IMR-90 (cell line): ENCODE data around the gene HOXB8. TPM values are rescaled to one million over a fixed set of nuclear protein-coding genes. Genes with fewer than 3 reads are reported as not detected.
A peak's percentile ranks its signal among the peaks of the same experiment; 100 is the strongest.

ENCODE experiments used
- ATAC-seq: fragments of 200-7000 bp; cut with Tn5 transposase; 2 replicates; pipeline ENCODE4 v1.9.1; 2020; ENCODE audit warnings: low read depth, mild to moderate bottlenecking, moderate library complexity
- BruUV-seq: library from RNA; stranded (reverse); fragments of 400-500 nt; replicated peaks from 2 replicates; lab custom pipeline; 2021; lab: Mats Ljungman, UMichigan
- CTCF ChIA-PET: fragments of 300-600 bp; formaldehyde crosslinking; extraction: SDS; loops from one replicate; lab custom pipeline; 2021; ENCODE audit warnings: antibody characterized with exemption; lab: Yijun Ruan, JAX
- POLR2A ChIA-PET: fragments of 300-600 bp; sonication (Branson Sonifier 250); formaldehyde crosslinking; loops from one replicate; lab custom pipeline; 2022; ENCODE audit warnings: antibody characterized with exemption; ENCODE audit not compliant: unreplicated experiment; lab: Charles Lee
- DNase-seq: peaks from one replicate; pipeline ENCODE4 v3.0.0; 2013
- H2AFZ ChIP-seq: replicated peaks from 2 replicates; pipeline ENCODE3; 2013; ENCODE audit warnings: low read length, mild to moderate bottlenecking; ENCODE audit not compliant: poor library complexity
- H2AK5ac ChIP-seq: 2 replicates; pipeline ENCODE4 v1.6.1; 2013; ENCODE audit warnings: low read depth, low read length, inconsistent platforms
- H2AK9ac ChIP-seq: replicated peaks from 2 replicates; pipeline ENCODE3; 2013; ENCODE audit warnings: mild to moderate bottlenecking, low read depth, low read length, moderate library complexity; ENCODE audit not compliant: poor library complexity
- H2BK120ac ChIP-seq: 2 replicates; pipeline ENCODE4 v1.6.1; 2013; ENCODE audit warnings: low read depth, low read length, inconsistent platforms
- H2BK15ac ChIP-seq: 3 replicates; pipeline ENCODE4 v1.6.1; 2013; ENCODE audit warnings: low read depth, low read length, inconsistent platforms
- H2BK20ac ChIP-seq: 2 replicates; pipeline ENCODE4 v1.6.1; 2013; ENCODE audit warnings: low read depth, mild to moderate bottlenecking, inconsistent platforms, low read length, moderate library complexity
- H2BK5ac ChIP-seq: 2 replicates; pipeline ENCODE4 v1.6.1; 2013; ENCODE audit warnings: mild to moderate bottlenecking, low read depth, low read length, inconsistent platforms; ENCODE audit not compliant: poor library complexity, severe bottlenecking
- H3K14ac ChIP-seq: replicated peaks from 2 replicates; pipeline ENCODE4 v1.6.1; 2013; ENCODE audit warnings: low read depth, low read length, inconsistent platforms
- H3K18ac ChIP-seq: 2 replicates; pipeline ENCODE4 v1.6.1; 2013; ENCODE audit warnings: low read depth, low read length, control low read depth
- H3K23ac ChIP-seq: 2 replicates; pipeline ENCODE4 v1.6.1; 2013; ENCODE audit warnings: low read depth, low read length, inconsistent platforms
- H3K27ac ChIP-seq: 2 replicates; pipeline ENCODE4 v1.5.1; 2013; ENCODE audit warnings: mild to moderate bottlenecking, control low read depth, low read length; ENCODE audit not compliant: insufficient read depth
- H3K27me3 ChIP-seq: 2 replicates; pipeline ENCODE4 v1.6.1; 2013; ENCODE audit warnings: low read length; ENCODE audit not compliant: control insufficient read depth, insufficient read depth
- H3K36me3 ChIP-seq: 2 replicates; pipeline ENCODE4 v1.6.1; 2013; ENCODE audit warnings: low read length, mixed read lengths; ENCODE audit not compliant: control insufficient read depth, insufficient read depth
- H3K4ac ChIP-seq: 2 replicates; pipeline ENCODE4 v1.6.1; 2013; ENCODE audit warnings: low read depth, low read length, inconsistent platforms
- H3K4me1 ChIP-seq: 2 replicates; pipeline ENCODE4 v1.6.1; 2013; ENCODE audit warnings: low read length, mixed read lengths; ENCODE audit not compliant: control insufficient read depth, insufficient read depth
- H3K4me2 ChIP-seq: 2 replicates; pipeline ENCODE4 v1.6.1; 2013; ENCODE audit warnings: low read depth, mild to moderate bottlenecking, control low read depth, low read length, moderate library complexity
- H3K4me3 ChIP-seq: 2 replicates; pipeline ENCODE4 v1.5.1; 2013; ENCODE audit warnings: low read depth, mild to moderate bottlenecking, control low read depth, low read length, moderate library complexity; ENCODE audit not compliant: insufficient read depth
- H3K56ac ChIP-seq: 2 replicates; pipeline ENCODE4 v1.6.1; 2013; ENCODE audit warnings: low read length, inconsistent platforms; ENCODE audit not compliant: insufficient read depth; ENCODE audit errors: extremely low read depth
- H3K79me1 ChIP-seq, 2 experiments: 2 replicates each; pipeline ENCODE4 v1.6.1; 2013; ENCODE audit warnings: low read length in 2 of 2, inconsistent platforms in 1 of 2, low read depth in 1 of 2
- H3K9ac ChIP-seq: 2 replicates; pipeline ENCODE4 v1.6.1; 2013; ENCODE audit warnings: low read depth, low read length, control low read depth
- H3K9me1 ChIP-seq: 2 replicates; pipeline ENCODE4 v1.6.1; 2013; ENCODE audit warnings: low read length, inconsistent platforms; ENCODE audit not compliant: insufficient read depth
- H3K9me3 ChIP-seq: 2 replicates; pipeline ENCODE4 v1.6.1; 2013; ENCODE audit warnings: low read length; ENCODE audit not compliant: control insufficient read depth, insufficient read depth
- H4K20me1 ChIP-seq: 2 replicates; pipeline ENCODE4 v1.6.1; 2013; ENCODE audit warnings: low read length, inconsistent platforms; ENCODE audit not compliant: insufficient read depth
- H4K5ac ChIP-seq: 2 replicates; pipeline ENCODE4 v1.6.1; 2013; ENCODE audit warnings: mild to moderate bottlenecking, low read depth, low read length, control low read depth
- H4K8ac ChIP-seq, 2 experiments: 2 replicates each; pipeline ENCODE4 v1.6.1; 2013; ENCODE audit warnings: low read depth in 2 of 2, low read length in 2 of 2, control low read depth in 1 of 2, inconsistent platforms in 1 of 2
- H4K91ac ChIP-seq: 2 replicates; pipeline ENCODE4 v1.6.1; 2013; ENCODE audit warnings: low read depth, low read length, inconsistent platforms; ENCODE audit not compliant: insufficient read depth
- BHLHE40 ChIP-seq: fragments of 150-350 bp; IDR thresholded peaks from 2 replicates; pipeline ENCODE4 v1.6.1; 2016; ENCODE audit warnings: mild to moderate bottlenecking, low read depth, low read length
- CHD1 ChIP-seq: IDR thresholded peaks from 2 replicates; pipeline ENCODE4 v1.6.1; 2012; ENCODE audit warnings: low read depth, low read length, improper control_type of control experiment
- CTCF ChIP-seq: conservative IDR thresholded peaks from 2 replicates; pipeline ENCODE4 v1.5.1; 2012; ENCODE audit warnings: mild to moderate bottlenecking, low read depth, low read length, improper control_type of control experiment
- FOS ChIP-seq: fragments of 150-350 bp; IDR thresholded peaks from 2 replicates; pipeline ENCODE4 v1.6.1; 2016; ENCODE audit warnings: low read depth, low read length
- MAFK ChIP-seq: IDR thresholded peaks from 2 replicates; pipeline ENCODE4 v1.6.1; 2012; ENCODE audit warnings: low read depth, low read length, improper control_type of control experiment
- MXI1 ChIP-seq: IDR thresholded peaks from 2 replicates; pipeline ENCODE4 v1.6.1; 2012; ENCODE audit warnings: low read depth, mild to moderate bottlenecking, low read length, moderate library complexity, borderline replicate concordance
- NFE2L2 ChIP-seq: fragments of 150-350 bp; IDR thresholded peaks from 2 replicates; pipeline ENCODE4 v1.6.1; 2016; ENCODE audit warnings: low read depth, mild to moderate bottlenecking, low read length
- RAD21 ChIP-seq: IDR thresholded peaks from 2 replicates; pipeline ENCODE4 v1.6.1; 2012; ENCODE audit warnings: low read length, improper control_type of control experiment
- RCOR1 ChIP-seq: IDR thresholded peaks from 2 replicates; pipeline ENCODE4 v1.6.1; 2012; ENCODE audit warnings: mild to moderate bottlenecking, low read length, improper control_type of control experiment; ENCODE audit not compliant: insufficient replicate concordance
- RFX5 ChIP-seq: IDR thresholded peaks from 2 replicates; pipeline ENCODE4 v1.8.0; 2012; ENCODE audit warnings: low read depth, mild to moderate bottlenecking, low read length, moderate library complexity
- SMC3 ChIP-seq: fragments of 150-350 bp; IDR thresholded peaks from 2 replicates; pipeline ENCODE4 v1.6.1; 2016; ENCODE audit warnings: low read depth, mild to moderate bottlenecking, antibody characterized with exemption, low read length, moderate library complexity
- WGBS, 2 experiments: methylation state at CpG; one replicate each; pipeline versions ENCODE4 v1.1.5 to v1.1.7; 2013; ENCODE audit warnings: missing lambda C conversion rate in 2 of 2; ENCODE audit not compliant: insufficient read length in 1 of 2; ENCODE audit errors: extremely low coverage in 2 of 2; 5-methylcytosine and 5-hydroxymethylcytosine counted together
- dilution Hi-C: fragments of 300-500 bp; cut with HindIII; formaldehyde crosslinking; loops from one replicate; pipeline ENCODE4 v1.14.3; 2018; ENCODE audit warnings: low sequenced_read_pairs; ENCODE audit not compliant: unreplicated experiment
- in situ Hi-C: fragments of 300-500 bp; cut with MboI; formaldehyde crosslinking; loops from 3 replicates; pipeline ENCODE4 v1.14.3; 2019; ENCODE audit warnings: low sequenced_read_pairs, inconsistent platforms, mixed read lengths
- intact Hi-C: fragments of 100-400 bp; cut with micrococcal nuclease; formaldehyde crosslinking; loops from 2 replicates; pipeline ENCODE4 v1.10.0; 2022
- polyA plus RNA-seq, 3 experiments: library from polyadenylated mRNA; depleted of rRNA; stranded (reverse); fragments of >200 nt; gene quantifications; 2 replicates each; pipeline ENCODE4 v1.2.3, GENCODE V29; 2012; ENCODE audit warnings: low replicate concordance in 1 of 3
- total RNA-seq: library from RNA; depleted of rRNA; stranded (reverse); fragments of >200 nt; gene quantifications from 2 replicates; pipeline ENCODE4 v1.2.3, GENCODE V29; 2012
- TF ChIP-seq, protein P1 (sequence below): fragments of 150-350 bp; IDR thresholded peaks from 2 replicates; pipeline ENCODE4 v1.6.1; 2016; ENCODE audit warnings: low read depth, mild to moderate bottlenecking, low read length, moderate library complexity, borderline replicate concordance
- TF ChIP-seq, protein P2 (sequence below): fragments of 150-350 bp; IDR thresholded peaks from 2 replicates; pipeline ENCODE4 v1.6.1; 2017; ENCODE audit warnings: mild to moderate bottlenecking, antibody characterized with exemption, low read length, low read depth

HOXB8 gene
- total and polyA plus RNA-seq, 2 of the 4 experiments (the other 2 are of a cell fraction) = 0.54 to 5.3 TPM

DNA sequence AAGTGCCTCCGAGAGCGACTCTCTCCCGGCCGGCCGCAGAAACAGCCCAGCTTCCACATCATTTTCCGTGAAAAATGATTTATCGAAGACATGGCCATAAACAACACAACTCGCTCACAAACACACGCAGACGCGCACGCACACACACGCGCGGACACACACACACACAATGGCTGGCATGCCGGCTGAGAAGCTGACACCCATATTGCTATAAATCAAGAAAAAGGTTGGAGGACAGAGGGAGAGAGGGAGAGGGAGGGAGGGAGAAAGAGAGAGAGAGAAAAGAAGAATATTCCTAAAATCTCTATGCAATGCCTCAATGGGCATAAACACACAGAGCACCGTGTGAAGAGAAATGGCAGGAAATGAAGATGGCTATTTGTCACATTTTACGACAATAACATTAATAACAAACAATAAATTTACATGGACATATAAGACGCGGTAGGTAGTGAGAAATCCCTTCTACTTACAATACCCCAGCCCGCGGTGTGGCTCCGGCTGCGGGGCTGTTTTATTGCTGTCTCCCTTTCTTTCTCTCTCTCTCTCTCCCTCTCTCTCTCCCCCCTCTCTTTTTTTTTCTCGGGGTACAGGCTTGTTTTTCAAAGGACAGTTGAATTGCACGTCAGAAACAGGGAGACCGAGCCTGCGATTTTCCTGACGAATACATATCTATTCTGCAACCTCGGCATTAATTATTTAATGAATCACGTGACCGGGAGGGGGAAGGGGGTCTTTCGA is 46.4 kb downstream of the HOXB8 start:
- Histone ChIP-seq H3K4ac (peak overlapping the region; percentile 94), H3K4me1 (peaks cover 52% of the 10 kb centered on the region), H2AFZ (peak overlapping the region; percentile 60), H2BK5ac (peak overlapping the region; percentile 99), H3K27me3 (no peaks in the 10 kb centered on the region), H3K27ac (peak overlapping the region; percentile 93), H4K91ac (peak overlapping the region; percentile 82), H3K79me1 (peaks cover 0 to 13% of the 10 kb centered on the region in 2 experiments; a peak in 1 of 4 replicates), H3K14ac (peak overlapping the region; percentile 90), H4K8ac (peak overlapping the region; percentile 77 to 87), H3K4me3 (peak overlapping the region; percentile 23), H3K36me3 (peaks cover 53% of the 10 kb centered on the region), H2AK5ac (peak overlapping the region; percentile 92), H3K56ac (peak overlapping the region; percentile 75), H3K23ac (peak overlapping the region; percentile 100), H4K20me1 (peaks cover 17% of the 10 kb centered on the region), H2BK15ac (peak overlapping the region; percentile 18; the same call in 1 of the 3 replicates), H2AK9ac (peak overlapping the region; percentile 61), H3K18ac (peak overlapping the region; percentile 78), H3K9me3 (no peaks in the 10 kb centered on the region), H2BK120ac (peak overlapping the region; percentile 76), H4K5ac (peak overlapping the region; percentile 58), H2BK20ac (peak overlapping the region; percentile 70), H3K9me1 (peaks cover 20% of the 10 kb centered on the region), H3K9ac (peak overlapping the region; percentile 96), H3K4me2 (peak overlapping the region; percentile 83)
- ATAC-seq (no peak), DNase-seq (peak; percentile 66)
- in situ Hi-C loops = no loop called here
- POLR2A ChIA-PET = interaction anchor here (0.5 to 1.3 kb wide), 4 partner anchors 11 to 19 kb away, joined by 3 to 5 read pairs (median 4); no protein-coding TSS in a partner anchor
- no CpG with 5 or more reads among the region's 33 CpGs for WGBS, 2 experiments
- CTCF ChIA-PET = no interaction called here
- BruUV-seq = no TSS peak
- dilution Hi-C loops = no loop called here
- no peak for TF ChIP-seq RAD21
- peak; percentile 48 for TF ChIP-seq BHLHE40
- no peak for TF ChIP-seq CHD1
- TF ChIP-seq NFE2L2 = no peak
- peak; percentile 78 for TF ChIP-seq MAFK
- no peak for TF ChIP-seq SMC3
- TF ChIP-seq MXI1 = no peak
- TF ChIP-seq, protein P1, sequence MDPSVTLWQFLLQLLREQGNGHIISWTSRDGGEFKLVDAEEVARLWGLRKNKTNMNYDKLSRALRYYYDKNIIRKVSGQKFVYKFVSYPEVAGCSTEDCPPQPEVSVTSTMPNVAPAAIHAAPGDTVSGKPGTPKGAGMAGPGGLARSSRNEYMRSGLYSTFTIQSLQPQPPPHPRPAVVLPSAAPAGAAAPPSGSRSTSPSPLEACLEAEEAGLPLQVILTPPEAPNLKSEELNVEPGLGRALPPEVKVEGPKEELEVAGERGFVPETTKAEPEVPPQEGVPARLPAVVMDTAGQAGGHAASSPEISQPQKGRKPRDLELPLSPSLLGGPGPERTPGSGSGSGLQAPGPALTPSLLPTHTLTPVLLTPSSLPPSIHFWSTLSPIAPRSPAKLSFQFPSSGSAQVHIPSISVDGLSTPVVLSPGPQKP = no peak
- TF ChIP-seq FOS = no peak
- TF ChIP-seq, protein P2, sequence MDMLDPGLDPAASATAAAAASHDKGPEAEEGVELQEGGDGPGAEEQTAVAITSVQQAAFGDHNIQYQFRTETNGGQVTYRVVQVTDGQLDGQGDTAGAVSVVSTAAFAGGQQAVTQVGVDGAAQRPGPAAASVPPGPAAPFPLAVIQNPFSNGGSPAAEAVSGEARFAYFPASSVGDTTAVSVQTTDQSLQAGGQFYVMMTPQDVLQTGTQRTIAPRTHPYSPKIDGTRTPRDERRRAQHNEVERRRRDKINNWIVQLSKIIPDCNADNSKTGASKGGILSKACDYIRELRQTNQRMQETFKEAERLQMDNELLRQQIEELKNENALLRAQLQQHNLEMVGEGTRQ = peak; percentile 74
- no peak for TF ChIP-seq CTCF
- TF ChIP-seq RFX5 = no peak
- TF ChIP-seq RCOR1 = no peak
- intact Hi-C loops = no loop called here
